Raji (cell line): ENCODE results near the gene HSPA1L.

Source experiments
- POLR2A ChIP-seq: IDR thresholded peaks from 2 replicates; pipeline ENCODE4 v1.6.1; 2011; ENCODE audit warnings: low read depth, low read length, control low read depth; ENCODE audit not compliant: insufficient read depth

HSPA1L gene

DNA sequence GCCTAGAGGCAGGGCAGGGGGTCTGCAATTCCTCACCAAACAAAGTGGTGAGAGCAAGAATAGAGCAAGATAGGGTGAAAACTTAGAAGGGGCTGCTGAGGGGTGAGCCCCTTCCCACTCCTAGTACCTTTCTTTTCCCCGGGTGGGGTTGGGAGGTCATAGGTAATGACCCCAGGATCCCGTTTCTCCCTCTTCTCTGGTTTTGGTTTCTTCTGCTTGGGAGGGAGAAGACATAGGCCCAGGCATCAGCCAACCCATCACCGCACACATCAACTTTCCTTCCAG, 23.1 kb downstream of the HSPA1L start:
- no peak for TF ChIP-seq POLR2A

DNA sequence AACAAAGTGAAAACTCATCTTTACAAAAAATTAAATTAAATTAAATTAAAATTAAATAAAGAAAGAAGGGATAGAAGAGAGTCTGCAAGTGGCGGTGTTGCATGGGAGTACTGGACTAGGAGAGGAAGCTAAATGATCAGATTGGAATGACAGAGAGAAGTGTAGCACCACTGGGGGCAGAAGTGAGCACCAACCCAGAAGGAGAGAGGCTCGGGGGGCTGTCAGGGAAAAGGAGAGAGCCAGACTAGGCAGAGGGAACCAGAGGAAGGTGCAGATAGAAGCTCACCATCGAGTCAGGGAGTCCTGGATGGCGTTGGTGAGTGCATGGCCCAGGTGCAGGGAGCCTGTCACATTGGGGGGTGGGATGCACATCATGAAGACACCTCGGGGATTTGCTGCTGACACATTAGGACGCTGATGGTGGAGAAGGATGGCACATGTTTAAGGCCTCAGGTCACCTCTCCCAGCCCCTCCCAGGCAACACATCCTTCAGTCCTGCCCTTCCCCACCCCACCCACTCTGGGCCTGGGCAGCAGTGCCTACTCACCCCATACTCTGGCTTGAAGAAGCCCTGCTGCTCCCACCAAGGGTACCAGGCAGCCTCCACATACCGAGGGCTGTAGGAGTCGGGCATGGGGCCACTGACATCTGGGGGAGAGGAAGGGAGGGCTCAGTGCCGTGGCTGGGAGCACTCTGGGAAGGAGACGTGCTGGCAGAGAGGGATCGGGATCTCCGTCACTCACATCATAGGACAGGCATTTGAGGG, 23.6 kb downstream of the HSPA1L start:
- TF ChIP-seq POLR2A = no peak

GRCh38 chr6:31785475-31785874, 29.6 kb downstream of the HSPA1L start:
- TF ChIP-seq POLR2A = no peak

DNA sequence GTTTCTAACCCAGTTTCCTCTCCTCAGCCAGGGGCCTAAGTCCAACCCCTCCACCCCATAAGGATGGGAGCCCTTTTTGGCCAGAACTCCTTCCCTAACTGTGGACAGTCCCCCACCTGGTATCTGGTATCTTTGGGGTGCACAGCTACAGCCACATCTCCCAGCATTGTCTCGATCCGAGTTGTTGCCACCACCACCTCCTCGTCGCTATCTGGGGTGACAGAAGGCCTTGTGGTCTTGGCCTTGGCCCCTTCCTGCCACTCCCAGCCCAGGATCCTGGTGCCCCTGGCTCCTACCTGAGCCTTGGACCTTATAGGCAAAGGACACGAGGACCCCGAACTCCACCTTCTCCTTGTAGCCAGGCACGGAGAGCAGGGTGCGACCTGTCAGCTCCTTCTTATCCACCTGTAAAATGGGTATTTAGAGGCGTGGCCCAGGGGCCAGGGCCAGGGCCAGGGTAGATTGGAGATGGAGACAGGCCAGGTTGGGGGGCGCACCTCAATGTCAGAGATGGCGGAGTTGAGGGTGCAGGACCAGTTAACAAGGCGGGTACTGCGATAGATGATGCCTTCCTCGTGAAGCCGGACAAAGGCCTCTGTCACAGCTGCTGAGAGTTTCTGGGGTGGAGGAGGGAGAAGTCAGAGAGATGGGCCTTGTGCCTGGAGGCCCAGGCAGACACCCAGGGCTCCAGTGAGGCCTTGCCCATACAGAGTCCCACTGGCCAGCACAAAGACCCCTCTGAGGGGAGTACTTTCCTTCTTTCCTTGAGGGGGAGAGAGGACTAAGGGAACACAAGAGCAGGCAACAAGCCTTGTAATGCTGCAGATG, 30.8 kb downstream of the HSPA1L start:
- no peak for TF ChIP-seq POLR2A

DNA sequence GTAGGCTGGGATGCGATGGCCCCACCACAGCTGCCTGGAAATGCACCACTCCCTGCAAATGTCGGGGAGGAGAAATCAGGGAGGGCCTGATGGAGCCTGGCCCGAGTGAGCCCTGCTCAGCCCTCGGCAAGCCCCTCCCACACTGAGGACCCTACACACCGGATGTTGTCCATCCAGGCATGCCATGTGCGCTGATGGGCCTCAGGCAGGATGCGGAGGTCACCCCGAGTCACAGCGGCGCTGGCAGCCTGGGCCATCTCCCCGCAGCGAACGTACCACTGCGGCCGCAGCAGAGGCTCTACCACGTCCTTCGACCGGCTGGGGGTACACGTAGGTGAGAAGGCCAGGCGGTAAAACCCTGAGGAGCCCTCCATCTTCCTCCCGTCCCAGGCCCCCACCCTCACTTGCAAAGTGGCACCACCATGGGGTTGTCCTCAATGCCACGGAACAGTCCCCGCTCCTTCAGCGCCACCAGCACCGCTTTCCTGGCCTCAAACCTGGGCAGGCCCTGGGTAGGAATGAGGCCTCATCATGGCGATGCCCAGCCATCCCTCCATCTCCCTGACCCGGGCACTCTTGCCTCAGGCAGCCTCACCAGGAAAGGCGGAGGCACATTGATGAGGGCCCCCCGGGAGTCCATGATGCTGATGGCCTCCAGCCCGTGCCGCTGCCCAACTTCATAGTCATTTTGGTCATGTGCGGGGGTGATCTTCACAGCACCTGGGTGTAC, 32.8 kb downstream of the HSPA1L start:
- TF ChIP-seq POLR2A = no peak

GRCh38 chr6:31781244-31782125, 33.6 kb downstream of the HSPA1L start:
- TF ChIP-seq POLR2A = no peak

- no peak for TF ChIP-seq POLR2A
These were observed 34.4 kb downstream of the HSPA1L start for GRCh38 chr6:31780507-31781243.

- no peak for TF ChIP-seq POLR2A
These were observed 35.2 kb downstream of the HSPA1L start for GRCh38 chr6:31779908-31780307.

DNA sequence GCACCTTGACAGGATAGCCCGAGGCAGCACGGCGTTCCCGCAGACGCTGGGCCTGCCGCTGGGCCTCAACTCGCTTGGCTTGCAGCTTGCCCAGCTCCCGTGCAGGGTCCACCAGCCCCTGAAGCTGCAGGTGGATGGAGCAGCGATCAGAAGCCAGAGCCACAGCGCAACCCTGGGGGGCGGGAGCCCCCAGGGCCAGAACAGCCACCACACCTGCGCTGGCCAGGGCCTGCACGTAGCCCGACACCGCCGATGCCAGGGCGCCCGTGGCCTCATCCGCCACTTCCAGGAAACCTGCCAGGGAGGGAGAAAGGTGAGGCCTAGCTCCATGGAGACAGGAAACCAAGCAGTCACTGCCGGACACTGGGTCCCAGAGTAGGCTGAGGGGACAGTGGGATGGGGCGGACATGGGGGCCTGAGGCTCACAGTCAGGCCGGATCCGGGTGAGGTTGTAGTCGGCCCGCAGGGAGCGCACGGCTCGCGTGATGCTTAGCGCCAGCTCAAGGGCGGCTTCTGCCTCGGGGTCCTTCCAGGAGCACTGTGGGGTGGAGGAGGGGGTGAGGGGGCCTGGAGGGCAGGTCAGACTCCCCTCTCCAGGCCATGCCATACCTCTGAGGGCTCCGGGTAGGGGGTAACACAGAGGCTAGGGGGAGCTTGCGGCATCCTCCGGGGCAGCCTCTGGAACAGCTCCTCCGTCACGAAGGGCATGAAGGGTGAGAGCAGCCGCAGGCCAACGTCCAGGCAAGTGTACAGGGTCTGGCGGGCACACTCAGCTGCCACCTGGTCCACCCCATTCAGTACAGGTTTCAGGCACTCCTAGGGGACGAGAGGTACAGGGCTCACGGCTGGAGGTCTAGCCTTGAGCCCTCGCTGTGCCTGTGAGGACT, 35.8 kb downstream of the HSPA1L start:
- TF ChIP-seq POLR2A = no peak

DNA sequence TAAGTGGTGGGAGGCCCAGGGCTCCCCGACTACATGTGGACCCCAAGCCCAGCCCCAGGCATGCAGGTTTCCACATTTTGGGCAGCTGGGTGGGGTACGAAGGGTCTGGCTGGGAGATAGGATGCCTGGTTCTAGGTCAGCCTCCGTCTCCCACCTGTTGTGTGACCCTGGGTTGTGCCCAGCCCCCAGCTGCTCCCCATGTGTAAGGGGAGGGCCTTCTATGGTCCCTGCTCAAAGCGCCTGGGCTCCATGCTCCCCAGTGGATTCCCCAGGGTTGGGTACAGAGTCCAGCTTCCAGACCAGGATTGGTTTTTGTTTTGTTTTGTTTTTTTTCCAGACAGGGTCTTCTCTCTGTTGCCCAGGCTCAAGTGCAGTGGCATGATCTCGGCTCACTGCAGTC, 36.9 kb downstream of the HSPA1L start:
- TF ChIP-seq POLR2A = no peak

- TF ChIP-seq POLR2A = no peak
These were observed 37.4 kb downstream of the HSPA1L start for GRCh38 chr6:31777667-31778050.

DNA sequence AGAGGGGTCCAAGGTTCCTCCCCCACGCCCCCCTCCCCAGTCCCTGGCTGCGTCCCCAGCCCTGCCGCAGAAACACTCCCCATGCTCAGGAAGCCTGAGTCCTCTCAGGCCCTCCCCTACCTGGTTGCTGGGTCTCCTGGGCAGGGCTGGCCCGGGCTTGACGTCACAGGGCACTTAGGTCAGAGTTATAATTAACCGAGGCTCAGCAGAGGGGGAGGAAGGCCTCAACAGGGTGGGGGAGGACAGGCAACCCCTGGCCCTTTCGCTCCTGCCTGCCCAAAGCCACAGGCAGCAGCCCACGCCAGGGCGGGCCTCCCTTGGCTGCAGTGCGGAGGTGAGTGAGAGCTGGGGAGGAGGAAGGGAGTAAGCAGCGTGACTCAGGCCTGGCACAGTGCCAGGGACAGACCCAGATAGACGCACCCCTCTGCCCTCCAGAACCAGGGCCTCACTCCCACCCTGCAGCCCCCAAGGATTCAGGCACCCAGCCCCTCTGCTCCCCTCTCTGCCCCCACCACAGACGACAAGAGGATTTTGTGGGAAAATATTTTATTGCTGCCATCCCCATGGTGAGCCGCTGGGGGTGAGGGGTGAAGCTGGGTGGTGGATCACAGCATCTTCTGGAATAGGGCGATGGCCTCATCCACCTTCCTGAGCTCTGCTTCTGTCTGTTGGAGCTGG, 38.0 kb downstream of the HSPA1L start, which contains the start of gene VWA7:
TSS of gene VWA7 (minus strand) at position 340 of the 678 bp plus-strand sequence. CDS start 549 bp downstream, outside the sequence.
- no peak for TF ChIP-seq POLR2A
